Esophagus squamous epithelium (tissue), 5 donors: ENCODE results near the gene NFIC. TPM values are rescaled to one million over a fixed set of nuclear protein-coding genes. Genes with fewer than 3 reads are reported as not detected.

Source experiments
- DNase-seq: peaks from one replicate; lab custom pipeline; 2025; lab: John Stamatoyannopoulos, UW
- H3K27ac ChIP-seq, 4 donors: fragments of 200-600 bp; sonication (generic); one replicate each; pipeline ENCODE4 v1.5.1; 2016 to 2019; ENCODE audit warnings: mild to moderate bottlenecking in 1 of 4
- H3K27me3 ChIP-seq, 4 donors: fragments of 200-600 bp; sonication (generic); 1 replicate in 3 of 4; 2 replicates in 1 of 4; pipeline versions ENCODE4 v1.5.1 to v1.6.0; 2017 to 2021; ENCODE audit warnings: antibody characterized with exemption in 1 of 4
- H3K36me3 ChIP-seq, 3 donors: fragments of 200-600 bp; sonication (generic); one replicate each; pipeline ENCODE4 v1.5.1; 2016 to 2019
- H3K4me1 ChIP-seq, 3 donors: fragments of 200-600 bp; sonication (generic); one replicate each; pipeline ENCODE4 v1.5.1; 2017 to 2019
- H3K4me3 ChIP-seq, 4 donors: fragments of 200-600 bp; sonication (generic); 1 replicate in 3 of 4; 2 replicates in 1 of 4; pipeline ENCODE4 v1.5.1; 2016 to 2019; ENCODE audit warnings: mild to moderate bottlenecking in 2 of 4, moderate library complexity in 1 of 4
- H3K9me3 ChIP-seq, 3 donors: fragments of 200-600 bp; sonication (generic); one replicate each; pipeline ENCODE4 v1.5.1; 2016 to 2019
- POLR2A ChIP-seq, 4 donors: fragments of 450-650 bp; IDR thresholded peaks; one replicate each; pipeline ENCODE4 v1.6.1; 2017; ENCODE audit warnings: antibody characterized with exemption in 4 of 4, mild to moderate bottlenecking in 4 of 4, moderate library complexity in 3 of 4
- WGBS, 2 donors: methylation state at CpG; one replicate each; pipeline ENCODE4 v1.1.5; 2018; 5-methylcytosine and 5-hydroxymethylcytosine counted together
- intact Hi-C: fragments of 100-400 bp; cut with DNase I; formaldehyde crosslinking; loops from one replicate; pipeline ENCODE4 v1.15.0; 2022
- total RNA-seq, 4 donors: library from RNA; depleted of rRNA; stranded (reverse); fragments of >200 nt; gene quantifications; one replicate each; pipeline ENCODE4 v1.1.0, GENCODE V29; 2016
- TF ChIP-seq, protein P1 (sequence below), 6 experiments: fragments of 450-650 bp in 4 of 6; fragments of 200-600 bp in 2 of 6; sonication (generic) in 2 of 6; IDR thresholded peaks; one replicate each; pipeline ENCODE4 v1.5.1; 2016 to 2019; ENCODE audit warnings: antibody characterized with exemption in 6 of 6, mild to moderate bottlenecking in 4 of 6, moderate library complexity in 4 of 6
- donor health status: DM: yes; HTN: yes; CAD: no.

The NFIC gene
- total RNA-seq, 4 donors from 2014 or later, result 40.8 to 80.9 (median 61.0) TPM

- TF ChIP-seq POLR2A (IDR thresholded peaks at IDR 0.05), result no peak
- TF ChIP-seq, protein P1, sequence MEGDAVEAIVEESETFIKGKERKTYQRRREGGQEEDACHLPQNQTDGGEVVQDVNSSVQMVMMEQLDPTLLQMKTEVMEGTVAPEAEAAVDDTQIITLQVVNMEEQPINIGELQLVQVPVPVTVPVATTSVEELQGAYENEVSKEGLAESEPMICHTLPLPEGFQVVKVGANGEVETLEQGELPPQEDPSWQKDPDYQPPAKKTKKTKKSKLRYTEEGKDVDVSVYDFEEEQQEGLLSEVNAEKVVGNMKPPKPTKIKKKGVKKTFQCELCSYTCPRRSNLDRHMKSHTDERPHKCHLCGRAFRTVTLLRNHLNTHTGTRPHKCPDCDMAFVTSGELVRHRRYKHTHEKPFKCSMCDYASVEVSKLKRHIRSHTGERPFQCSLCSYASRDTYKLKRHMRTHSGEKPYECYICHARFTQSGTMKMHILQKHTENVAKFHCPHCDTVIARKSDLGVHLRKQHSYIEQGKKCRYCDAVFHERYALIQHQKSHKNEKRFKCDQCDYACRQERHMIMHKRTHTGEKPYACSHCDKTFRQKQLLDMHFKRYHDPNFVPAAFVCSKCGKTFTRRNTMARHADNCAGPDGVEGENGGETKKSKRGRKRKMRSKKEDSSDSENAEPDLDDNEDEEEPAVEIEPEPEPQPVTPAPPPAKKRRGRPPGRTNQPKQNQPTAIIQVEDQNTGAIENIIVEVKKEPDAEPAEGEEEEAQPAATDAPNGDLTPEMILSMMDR (IDR thresholded peaks at IDR 0.05), result no peak
- WGBS, 2 donors, result 47 to 63% methylated on average over 10 to 15 of the region's 27 CpGs
- Histone ChIP-seq H3K9me3 (no peaks in the 10 kb centered on the region), H3K4me1 (peaks cover 0 to 13% (median 7%) of the 10 kb centered on the region in 3 donors), H3K4me3 (no peak within 1 kb of the TSS), H3K36me3 (no peaks in the 10 kb centered on the region), H3K27me3 (peaks cover 0 to 74% (median 4%) of the 10 kb centered on the region in 4 donors), H3K27ac (no peak within 1 kb of the TSS)
- DNase-seq, result no peak
- intact Hi-C loops, result no loop called here
Observed at GRCh38 chr19:3480383-3481091, 114.2 kb downstream of the NFIC start, which contains the start of gene SMIM24. TSS of gene SMIM24 (minus strand) at chr19:3480525. CDS start at chr19:3480463, 62 bp downstream.

GRCh38 chr19:3481241-3482090 lies 115.1 kb downstream of the NFIC start:
- WGBS, 2 donors, result 56 to 71% methylated on average over 9 to 15 of the region's 38 CpGs
- peaks cover 0 to 13% (median 7%) of the 10 kb centered on the region in 3 donors for H3K4me1 ChIP-seq
- H3K4me3 ChIP-seq, result no peak overlapping the region
- DNase-seq, result no peak
- H3K9me3 ChIP-seq, result no peaks in the 10 kb centered on the region
- H3K27me3 ChIP-seq, result peaks cover 0 to 79% (median 4%) of the 10 kb centered on the region in 4 donors
- intact Hi-C loops, result no loop called here
- TF ChIP-seq, protein P1 (IDR thresholded peaks at IDR 0.05), result no peak
- no peak for TF ChIP-seq POLR2A (IDR thresholded peaks at IDR 0.05)
- H3K36me3 ChIP-seq, result no peaks in the 10 kb centered on the region
- no peak overlapping the region for H3K27ac ChIP-seq

DNA sequence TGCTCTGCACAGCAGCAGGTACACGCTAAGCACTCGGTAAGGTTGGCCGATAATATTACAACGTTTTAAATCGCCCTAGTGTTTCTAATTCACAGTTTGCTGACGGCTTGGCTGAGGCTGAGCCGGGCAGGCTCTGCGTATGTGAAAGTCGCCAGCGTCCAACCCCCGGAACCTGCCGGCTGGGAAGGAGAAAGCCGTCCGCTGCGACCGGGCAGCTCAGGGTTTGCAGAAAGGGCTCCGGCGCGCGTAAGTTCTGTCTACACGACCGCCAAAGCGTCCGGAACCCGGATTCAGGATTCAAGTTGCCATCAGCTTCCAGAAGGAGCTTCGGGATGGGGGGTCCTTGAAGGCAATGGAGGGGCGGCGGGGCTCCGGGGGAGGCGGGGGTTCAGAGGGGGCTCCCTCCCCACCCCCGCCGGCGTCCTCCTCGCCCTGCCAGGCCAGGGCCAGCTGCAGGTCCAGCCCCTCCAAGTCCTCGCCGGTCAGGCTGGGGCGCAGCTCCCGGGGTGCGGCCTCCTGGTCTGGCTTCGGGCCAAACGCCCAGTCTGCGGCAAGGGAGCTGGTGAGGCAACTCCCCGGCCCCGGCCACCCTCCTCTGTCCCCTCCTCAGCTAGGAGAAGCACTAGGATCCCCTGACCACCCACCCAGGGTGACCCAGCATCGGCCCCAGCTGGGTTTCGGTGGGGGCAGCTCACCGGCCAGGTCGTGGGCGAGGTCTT lies 116.3 kb downstream of the NFIC start:
- TF ChIP-seq, protein P1 (IDR thresholded peaks at IDR 0.05), result no peak
- no peak for TF ChIP-seq POLR2A (IDR thresholded peaks at IDR 0.05)

DNA sequence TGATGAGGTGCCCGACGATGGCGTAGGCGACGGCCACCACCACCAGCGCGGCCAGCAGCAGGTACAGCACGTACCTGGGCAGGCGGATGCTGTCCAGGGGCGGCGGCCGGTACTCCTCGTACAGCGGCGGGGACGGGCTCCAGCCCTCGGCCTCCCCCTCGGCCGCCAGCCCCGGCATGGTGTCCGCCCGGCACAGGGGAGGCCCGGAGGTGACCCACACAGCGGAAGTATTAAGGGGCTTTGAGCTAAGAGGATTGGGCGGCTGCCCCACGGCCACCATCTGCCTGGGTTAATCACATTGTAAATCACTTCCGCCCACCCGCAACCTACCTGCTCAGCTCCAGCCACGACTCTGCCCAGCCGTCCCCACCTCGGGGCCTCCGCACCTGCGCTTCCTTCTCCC lies 116.8 kb downstream of the NFIC start, which contains the start of gene SMIM44:
TSS of gene SMIM44 (minus strand) at position 216 of the 403 bp plus-strand sequence. CDS start at position 178, 38 bp downstream.
- Histone ChIP-seq H3K9me3 (no peaks in the 10 kb centered on the region), H3K4me1 (peaks cover 0 to 13% (median 7%) of the 10 kb centered on the region in 3 donors), H3K4me3 (no peak within 1 kb of the TSS), H3K27me3 (peaks cover 0 to 77% (median 4%) of the 10 kb centered on the region in 4 donors), H3K36me3 (no peaks in the 10 kb centered on the region), H3K27ac (no peak within 1 kb of the TSS)
- intact Hi-C loops, result no loop called here
- no peak for DNase-seq
- 45 to 63% methylated on average over 8 to 15 of the region's 33 CpGs for WGBS, 2 donors
- no peak for TF ChIP-seq POLR2A (IDR thresholded peaks at IDR 0.05)
- TF ChIP-seq, protein P1 (IDR thresholded peaks at IDR 0.05), result no peak

More for the DNA sequence above, 116.3 kb downstream of the NFIC start:
- H3K27me3 ChIP-seq, result peaks cover 0 to 79% (median 4%) of the 10 kb centered on the region in 4 donors
- no peak for DNase-seq
- H3K9me3 ChIP-seq, result no peaks in the 10 kb centered on the region
- H3K36me3 ChIP-seq, result no peaks in the 10 kb centered on the region
- H3K4me1 ChIP-seq, result peaks cover 0 to 13% (median 7%) of the 10 kb centered on the region in 3 donors
- intact Hi-C loops, result no loop called here
- H3K4me3 ChIP-seq, result no peak overlapping the region
- H3K27ac ChIP-seq, result no peak overlapping the region
- 49 to 70% methylated on average over 8 to 19 of the region's 49 CpGs for WGBS, 2 donors
